Measurements from ENCODE around the gene LGALS7. TPM values are rescaled to one million over a fixed set of nuclear protein-coding genes. Genes with fewer than 3 reads are reported as not detected.

Gene LGALS7
- total and polyA plus RNA-seq, 2 of the 13 experiments (the other 11 are each of a cell fraction or from before 2014, with no cell fraction given): 0.73 TPM; not detected in 1

GRCh38 chr19:38784224-38784623, 10.9 kb upstream of the LGALS7 start (continued):
- TF ChIP-seq BCL3 (CRISPR knock-in tag; IDR thresholded peaks at IDR 0.05): no peak
- TF ChIP-seq ZNF546 (CRISPR knock-in tag; conservative IDR thresholded peaks at IDR 0.05): no peak
- no peak for TF ChIP-seq NR2F1 (CRISPR knock-in tag; IDR thresholded peaks at IDR 0.05)
- no peak for TF ChIP-seq REPIN1 (CRISPR knock-in tag; IDR thresholded peaks at IDR 0.05; ENCODE audit: borderline replicate concordance, low read depth)
- no peak for TF ChIP-seq RERE (CRISPR knock-in tag; IDR thresholded peaks at IDR 0.05; ENCODE audit: low read depth)
- TF ChIP-seq CBX2 (IDR thresholded peaks at IDR 0.05; ENCODE audit: low read depth, low read length): no peak
- TF ChIP-seq CBX2 (CRISPR knock-in tag; IDR thresholded peaks at IDR 0.05; ENCODE audit: low read depth): no peak
- no peak for TF ChIP-seq ZFP41 (CRISPR knock-in tag; IDR thresholded peaks at IDR 0.05; ENCODE audit: borderline replicate concordance)
- peak; percentile 93 for TF ChIP-seq ZNF362 (CRISPR knock-in tag; IDR thresholded peaks at IDR 0.05; ENCODE audit: borderline replicate concordance)
- no peak for TF ChIP-seq ZNF562 (CRISPR knock-in tag; IDR thresholded peaks at IDR 0.05; ENCODE audit: borderline replicate concordance)
- no peak for TF ChIP-seq SMAD3 (CRISPR knock-in tag; IDR thresholded peaks at IDR 0.05)
- TF ChIP-seq ZNF574 (CRISPR knock-in tag; IDR thresholded peaks at IDR 0.05): no peak
- TF ChIP-seq RFXANK (CRISPR knock-in tag; IDR thresholded peaks at IDR 0.05): no peak
- TF ChIP-seq NFE2L2 (IDR thresholded peaks at IDR 0.05; ENCODE audit: low read length): no peak
- no peak for TF ChIP-seq TSC22D2 (CRISPR knock-in tag; IDR thresholded peaks at IDR 0.05; ENCODE audit: borderline replicate concordance)
- TF ChIP-seq ZNF121 (CRISPR knock-in tag; IDR thresholded peaks at IDR 0.05): peak; percentile 99
- TF ChIP-seq USF2 (IDR thresholded peaks at IDR 0.05; ENCODE audit: low read depth, low read length): no peak
- TF ChIP-seq USF2 (CRISPR knock-in tag; IDR thresholded peaks at IDR 0.05; ENCODE audit: borderline replicate concordance): no peak

Measured in HepG2 (cell line).